Measurements from ENCODE around the gene VHLL.
"Not testable (repeated sequence)": the region's sequence is repeated elsewhere in the genome, so short reads cannot be mapped to it uniquely, and the experiment has no call there.

VHLL gene

GRCh38 chr1:156298852-156299357 lies at the start of gene VHLL:
VHLL (minus strand) TSS chr1:156299307; CDS start chr1:156299189, 118 bp downstream.
- H3K4me3 ChIP-seq (replicated peaks; ENCODE audit: low read depth, low read length): no peak within 1 kb of the TSS
- no peak for DNase-seq (ENCODE audit: low read depth)
- no peak for TF ChIP-seq CTCF (IDR thresholded peaks at IDR 0.05; ENCODE audit: low read length, missing control alignments)

GRCh38 chr1:156347331-156347730 lies 48.2 kb upstream of the VHLL start:
- TF ChIP-seq CTCF (IDR thresholded peaks at IDR 0.05; ENCODE audit: low read length, missing control alignments): no peak
- no peak overlapping the region for H3K4me3 ChIP-seq (replicated peaks; ENCODE audit: low read depth, low read length)
- DNase-seq (ENCODE audit: low read depth): peak; percentile 14

DNA sequence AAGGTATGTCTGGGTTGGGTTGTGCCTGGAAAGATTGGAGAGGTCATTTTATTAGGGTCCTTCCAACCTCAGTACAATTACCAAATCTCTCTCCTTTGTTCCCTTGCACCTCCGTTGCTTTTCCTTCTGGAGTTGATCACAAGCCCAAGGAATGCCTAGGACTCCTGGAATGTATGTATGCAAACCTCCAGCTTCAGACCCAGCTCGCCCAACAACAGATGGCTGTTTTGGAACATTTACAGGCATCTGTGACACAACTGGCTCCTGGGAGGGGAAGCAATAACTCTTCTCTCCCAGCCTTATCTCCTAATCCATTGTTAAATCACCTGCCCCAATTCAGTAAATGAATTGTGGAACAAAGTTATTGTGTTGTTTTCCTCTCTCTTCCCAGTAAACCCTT lies 47.5 kb upstream of the VHLL start:
- TF ChIP-seq CTCF (IDR thresholded peaks at IDR 0.05; ENCODE audit: low read length, missing control alignments): no peak
- peak; percentile 40 for DNase-seq (ENCODE audit: low read depth)
- H3K4me3 ChIP-seq (replicated peaks; ENCODE audit: low read depth, low read length): no peak overlapping the region

DNA sequence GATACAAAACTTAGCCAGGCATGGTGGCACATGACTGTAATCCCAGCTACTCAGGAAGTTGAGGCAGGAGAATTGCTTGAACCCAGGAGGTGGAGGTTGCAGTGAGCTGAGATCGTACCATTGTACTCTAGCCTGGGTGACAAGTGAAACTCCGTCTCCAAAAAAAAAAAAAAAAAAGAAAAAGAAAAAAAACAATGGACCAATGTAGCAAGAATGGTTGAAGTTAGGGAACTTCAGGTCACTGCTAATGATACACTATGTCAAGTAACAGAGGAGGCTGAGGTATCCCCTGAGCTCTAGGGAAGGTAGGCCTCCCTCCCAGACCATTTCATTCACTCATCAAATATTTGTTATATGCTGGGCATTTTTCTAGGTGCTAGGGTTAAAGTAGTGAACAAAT lies 46.9 kb upstream of the VHLL start:
- DNase-seq (ENCODE audit: low read depth); H3K4me3 ChIP-seq (replicated peaks; ENCODE audit: low read depth, low read length): not testable (repeated sequence)

- no peak for DNase-seq (ENCODE audit: low read depth)
- no peak overlapping the region for H3K4me3 ChIP-seq (replicated peaks; ENCODE audit: low read depth, low read length)
- no peak for TF ChIP-seq CTCF (IDR thresholded peaks at IDR 0.05; ENCODE audit: low read length, missing control alignments)
These were observed 45.3 kb upstream of the VHLL start for GRCh38 chr1:156344409-156344808.

DNA sequence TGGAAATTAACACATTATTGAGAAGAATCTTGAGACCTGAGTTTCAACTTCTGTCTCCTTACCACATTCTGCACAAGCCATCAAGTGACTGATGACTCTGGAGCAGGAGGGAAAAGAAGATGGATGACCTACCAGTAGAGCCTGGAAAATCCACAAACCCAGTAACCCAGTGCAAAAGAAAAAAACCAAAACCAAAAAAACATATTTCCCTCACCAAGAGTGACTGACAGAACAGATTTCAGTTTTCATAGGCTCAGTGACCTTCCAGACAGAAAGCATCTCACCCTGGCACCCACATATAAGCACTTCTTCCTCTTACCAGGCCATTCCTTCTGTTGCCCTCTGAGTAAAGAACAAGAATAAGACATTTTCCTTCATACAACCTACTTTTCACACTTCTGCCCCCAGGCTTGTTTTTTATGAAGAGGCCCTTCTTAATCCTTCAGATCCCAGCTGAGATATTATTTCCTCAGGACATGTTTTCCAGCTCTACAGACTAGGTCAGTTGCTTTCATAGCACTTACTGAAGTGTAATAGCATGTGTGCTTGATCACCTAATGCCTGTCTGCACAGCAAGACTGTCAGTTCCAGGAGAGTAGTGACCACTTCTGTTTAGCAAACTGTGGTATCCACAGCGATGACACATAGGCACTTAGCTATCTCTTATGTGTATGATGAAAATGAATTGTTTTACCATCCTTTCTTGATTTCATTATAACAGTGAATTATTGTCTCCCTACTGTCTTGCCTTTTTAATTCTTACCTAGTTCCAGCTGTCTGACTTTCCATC lies 43.3 kb upstream of the VHLL start:
- TF ChIP-seq CTCF (IDR thresholded peaks at IDR 0.05; ENCODE audit: low read length, missing control alignments): no peak
- DNase-seq (ENCODE audit: low read depth): no peak
- H3K4me3 ChIP-seq (replicated peaks; ENCODE audit: low read depth, low read length): no peak overlapping the region

- H3K4me3 ChIP-seq (replicated peaks; ENCODE audit: low read depth, low read length): peak within 1 kb of the TSS; percentile 96
- no peak for TF ChIP-seq CTCF (IDR thresholded peaks at IDR 0.05; ENCODE audit: low read length, missing control alignments)
- peak; percentile 100 for DNase-seq (ENCODE audit: low read depth)
These were observed 39.3 kb upstream of the VHLL start, which contains the start of the genes CCT3 and TSACC for GRCh38 chr1:156338180-156338976. CCT3 (minus strand) TSS chr1:156338292; CDS start chr1:156338184, 108 bp downstream. TSACC (plus strand) TSS chr1:156338526; CDS start chr1:156339758, 1,232 bp downstream.

Measured in fibroblast of pulmonary artery (primary cell).